Esophagus muscularis mucosa (tissue), 3 donors: ENCODE data around the gene KDM4D.

Source experiments
- POLR2A ChIP-seq: fragments of 450-650 bp; IDR thresholded peaks from one replicate; pipeline ENCODE4 v1.6.1; 2017; ENCODE audit warnings: antibody characterized with exemption, moderate library complexity, mild to moderate bottlenecking, low read depth
- POLR2AphosphoS5 ChIP-seq, 2 donors: sonication (generic); formaldehyde crosslinking; IDR thresholded peaks; one replicate each; pipeline ENCODE4 v1.6.1; 2017; ENCODE audit warnings: antibody characterized with exemption in 2 of 2
- TF ChIP-seq, protein P1 (sequence below), 3 experiments: fragments of 200-600 bp in 2 of 3; fragments of 450-650 bp in 1 of 3; sonication (generic) in 2 of 3; IDR thresholded peaks; one replicate each; pipeline ENCODE4 v1.5.1; 2017 to 2019; ENCODE audit warnings: antibody characterized with exemption in 3 of 3, mild to moderate bottlenecking in 2 of 3, moderate library complexity in 1 of 3

- TF ChIP-seq, protein P1, sequence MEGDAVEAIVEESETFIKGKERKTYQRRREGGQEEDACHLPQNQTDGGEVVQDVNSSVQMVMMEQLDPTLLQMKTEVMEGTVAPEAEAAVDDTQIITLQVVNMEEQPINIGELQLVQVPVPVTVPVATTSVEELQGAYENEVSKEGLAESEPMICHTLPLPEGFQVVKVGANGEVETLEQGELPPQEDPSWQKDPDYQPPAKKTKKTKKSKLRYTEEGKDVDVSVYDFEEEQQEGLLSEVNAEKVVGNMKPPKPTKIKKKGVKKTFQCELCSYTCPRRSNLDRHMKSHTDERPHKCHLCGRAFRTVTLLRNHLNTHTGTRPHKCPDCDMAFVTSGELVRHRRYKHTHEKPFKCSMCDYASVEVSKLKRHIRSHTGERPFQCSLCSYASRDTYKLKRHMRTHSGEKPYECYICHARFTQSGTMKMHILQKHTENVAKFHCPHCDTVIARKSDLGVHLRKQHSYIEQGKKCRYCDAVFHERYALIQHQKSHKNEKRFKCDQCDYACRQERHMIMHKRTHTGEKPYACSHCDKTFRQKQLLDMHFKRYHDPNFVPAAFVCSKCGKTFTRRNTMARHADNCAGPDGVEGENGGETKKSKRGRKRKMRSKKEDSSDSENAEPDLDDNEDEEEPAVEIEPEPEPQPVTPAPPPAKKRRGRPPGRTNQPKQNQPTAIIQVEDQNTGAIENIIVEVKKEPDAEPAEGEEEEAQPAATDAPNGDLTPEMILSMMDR (IDR thresholded peaks at IDR 0.05): no peak
- no peak for TF ChIP-seq POLR2AphosphoS5 (IDR thresholded peaks at IDR 0.05)
- no peak for TF ChIP-seq POLR2A
Observed at GRCh38 chr11:94939346-94939745, 34.2 kb upstream of the KDM4D start.
